GM21423 (cell line): Measurements from ENCODE around the gene MYH11.

ENCODE experiments used
- ATAC-seq: cut with Tn5 transposase; IDR thresholded peaks from one replicate; pipeline ENCODE4 v1.9.1; 2021; ENCODE audit warnings: mild to moderate bottlenecking, moderate library complexity; ENCODE audit not compliant: unreplicated experiment

MYH11 gene

GRCh38 chr16:15779664-15780351, 77.0 kb downstream of the MYH11 start:
- no peak for ATAC-seq

- no peak for ATAC-seq
Measured at GRCh38 chr16:15778999-15779614, 77.7 kb downstream of the MYH11 start.

- no peak for ATAC-seq
Measured at GRCh38 chr16:15778204-15778743, 78.6 kb downstream of the MYH11 start.

- ATAC-seq = no peak
Measured at GRCh38 chr16:15777533-15778203, 79.2 kb downstream of the MYH11 start.

- ATAC-seq = no peak
Measured at GRCh38 chr16:15776572-15776971, 80.3 kb downstream of the MYH11 start.

- no peak for ATAC-seq
Measured at GRCh38 chr16:15775663-15776304, 81.0 kb downstream of the MYH11 start.

GRCh38 chr16:15775209-15775608, 81.6 kb downstream of the MYH11 start:
- no peak for ATAC-seq

- no peak for ATAC-seq
Measured at GRCh38 chr16:15773968-15774367, 82.9 kb downstream of the MYH11 start.

GRCh38 chr16:15772579-15773293, 84.1 kb downstream of the MYH11 start:
- no peak for ATAC-seq

GRCh38 chr16:15771694-15772093, 85.1 kb downstream of the MYH11 start:
- no peak for ATAC-seq

- no peak for ATAC-seq
Measured at GRCh38 chr16:15770512-15770911, 86.3 kb downstream of the MYH11 start.

GRCh38 chr16:15770107-15770506, 86.7 kb downstream of the MYH11 start:
- no peak for ATAC-seq

GRCh38 chr16:15769239-15769638, 87.6 kb downstream of the MYH11 start:
- no peak for ATAC-seq

- ATAC-seq = no peak
Measured at GRCh38 chr16:15768201-15768600, 88.6 kb downstream of the MYH11 start.

- no peak for ATAC-seq
Measured at GRCh38 chr16:15766918-15767317, 89.9 kb downstream of the MYH11 start.

GRCh38 chr16:15765880-15766279, 90.9 kb downstream of the MYH11 start:
- ATAC-seq = peak; percentile 87

- ATAC-seq = no peak
Measured at GRCh38 chr16:15765116-15765515, 91.7 kb downstream of the MYH11 start.

GRCh38 chr16:15764112-15764511, 92.7 kb downstream of the MYH11 start:
- ATAC-seq = no peak

GRCh38 chr16:15760129-15760528, 96.7 kb downstream of the MYH11 start:
- no peak for ATAC-seq

- no peak for ATAC-seq
Measured at GRCh38 chr16:15759070-15759469, 97.8 kb downstream of the MYH11 start.
